HEK293 (cell line): ENCODE measurements around the gene KIF18B.

Source experiments
- CTCF ChIA-PET: fragments of 350-600 bp; formaldehyde crosslinking; extraction: SDS; loops from one replicate; lab custom pipeline; 2021; ENCODE audit warnings: antibody characterized with exemption; lab: Yijun Ruan, JAX
- POLR2A ChIA-PET: fragments of 300-600 bp; formaldehyde crosslinking; extraction: SDS; loops from one replicate; lab custom pipeline; 2020; ENCODE audit warnings: antibody characterized with exemption, inconsistent platforms; lab: Yijun Ruan, JAX
- H3K27ac ChIP-seq: fragments of 200-500 bp; sonication (Bioruptor generic); 2 replicates; pipeline ENCODE4 v1.5.1; 2014; ENCODE audit warnings: low read depth, low read length, control low read depth, inconsistent platforms; ENCODE audit errors: extremely low read depth
- H3K36me3 ChIP-seq, 2 experiments: fragments of 200-500 bp in 1 of 2; sonication (Bioruptor generic) in 1 of 2; 1 replicate in 1 of 2; 2 replicates in 1 of 2; pipeline ENCODE4 v1.5.1; 2014 to 2017; ENCODE audit warnings: inconsistent platforms in 2 of 2, low read length in 2 of 2; ENCODE audit not compliant: control insufficient read depth in 2 of 2, insufficient read depth in 1 of 2
- H3K4me1 ChIP-seq: fragments of 200-500 bp; sonication (Bioruptor generic); 2 replicates; pipeline ENCODE4 v1.5.1; 2014; ENCODE audit warnings: mild to moderate bottlenecking, low read length, inconsistent platforms; ENCODE audit not compliant: control insufficient read depth, insufficient read depth
- H3K4me3 ChIP-seq: 2 replicates; pipeline ENCODE4 v1.5.1; 2011; ENCODE audit warnings: low read depth, mild to moderate bottlenecking, control low read depth, low read length, moderate library complexity
- H3K9me3 ChIP-seq: fragments of 200-500 bp; sonication (Bioruptor generic); 2 replicates; pipeline ENCODE4 v1.5.1; 2014; ENCODE audit warnings: low read depth, low read length, inconsistent platforms; ENCODE audit not compliant: control insufficient read depth, insufficient read depth
- ATF2 ChIP-seq: fragments of 450-650 bp; formaldehyde crosslinking; IDR thresholded peaks from 2 replicates; pipeline ENCODE4 v1.5.1; 2016; ENCODE audit warnings: missing biosample characterization, missing genetic modification characterization, low read depth
- EGR2 ChIP-seq: fragments of 450-650 bp; formaldehyde crosslinking; IDR thresholded peaks from 2 replicates; pipeline ENCODE4 v1.5.1; 2016; ENCODE audit warnings: low read depth, missing biosample characterization, missing genetic modification characterization
- GLI2 ChIP-seq: fragments of 450-650 bp; formaldehyde crosslinking; IDR thresholded peaks from 2 replicates; pipeline ENCODE4; 2017; ENCODE audit warnings: missing biosample characterization, missing genetic modification characterization, low read depth, borderline replicate concordance
- KLF16 ChIP-seq: fragments of 450-650 bp; formaldehyde crosslinking; IDR thresholded peaks from 2 replicates; pipeline ENCODE4 v1.5.1; 2017; ENCODE audit warnings: missing biosample characterization, missing genetic modification characterization
- OVOL3 ChIP-seq: fragments of 450-650 bp; formaldehyde crosslinking; IDR thresholded peaks from 2 replicates; pipeline ENCODE4 v1.5.1; 2016; ENCODE audit warnings: missing biosample characterization, missing genetic modification characterization
- PRDM1 ChIP-seq: fragments of 450-650 bp; formaldehyde crosslinking; IDR thresholded peaks from 2 replicates; pipeline ENCODE4; 2016; ENCODE audit warnings: missing biosample characterization, missing genetic modification characterization
- RBAK ChIP-seq: fragments of 450-650 bp; formaldehyde crosslinking; IDR thresholded peaks from 2 replicates; pipeline ENCODE4 v1.5.1; 2016; ENCODE audit warnings: missing biosample characterization, missing genetic modification characterization
- REPIN1 ChIP-seq: fragments of 450-650 bp; formaldehyde crosslinking; IDR thresholded peaks from 2 replicates; pipeline ENCODE4 v1.5.1; 2017; ENCODE audit warnings: missing biosample characterization, missing genetic modification characterization, low read depth
- ZBTB44 ChIP-seq: fragments of 450-650 bp; IDR thresholded peaks from 2 replicates; pipeline ENCODE4 v1.5.1; 2018; ENCODE audit warnings: missing biosample characterization, mild to moderate bottlenecking, missing genetic modification characterization
- ZBTB7A ChIP-seq: fragments of 450-650 bp; formaldehyde crosslinking; IDR thresholded peaks from 2 replicates; pipeline ENCODE4 v1.5.1; 2016; ENCODE audit warnings: low read depth, missing biosample characterization, missing genetic modification characterization
- ZFHX2 ChIP-seq: fragments of 450-650 bp; formaldehyde crosslinking; conservative IDR thresholded peaks from 2 replicates; pipeline ENCODE4 v1.5.1; 2016; ENCODE audit warnings: missing biosample characterization, missing genetic modification characterization
- ZFP69B ChIP-seq: fragments of 450-650 bp; formaldehyde crosslinking; IDR thresholded peaks from 2 replicates; pipeline ENCODE4 v1.5.1; 2016; ENCODE audit warnings: missing biosample characterization, missing genetic modification characterization
- ZNF155 ChIP-seq: fragments of 450-650 bp; formaldehyde crosslinking; IDR thresholded peaks from 2 replicates; pipeline ENCODE4 v1.5.1; 2016; ENCODE audit warnings: missing biosample characterization, missing genetic modification characterization
- ZNF202 ChIP-seq: fragments of 450-650 bp; formaldehyde crosslinking; IDR thresholded peaks from 2 replicates; pipeline ENCODE4 v1.5.1; 2016; ENCODE audit warnings: missing biosample characterization, missing genetic modification characterization, borderline replicate concordance
- ZNF354C ChIP-seq: fragments of 450-650 bp; formaldehyde crosslinking; IDR thresholded peaks from 2 replicates; pipeline ENCODE4 v1.5.1; 2016; ENCODE audit warnings: missing biosample characterization, missing genetic modification characterization, low read depth, borderline replicate concordance
- ZNF530 ChIP-seq: fragments of 450-650 bp; formaldehyde crosslinking; IDR thresholded peaks from 2 replicates; pipeline ENCODE4 v1.5.1; 2016; ENCODE audit warnings: low read depth, missing biosample characterization, missing genetic modification characterization
- ZNF623 ChIP-seq: fragments of 450-650 bp; formaldehyde crosslinking; IDR thresholded peaks from 2 replicates; pipeline ENCODE4 v1.5.1; 2016; ENCODE audit warnings: missing biosample characterization, missing genetic modification characterization
- ZNF645 ChIP-seq: fragments of 450-650 bp; formaldehyde crosslinking; IDR thresholded peaks from 2 replicates; pipeline ENCODE4; 2016; ENCODE audit warnings: missing biosample characterization, missing genetic modification characterization

KIF18B gene

GRCh38 chr17:44960691-44961090 lies 13.1 kb upstream of the KIF18B start (continued):
- TF ChIP-seq ATF2 (tag by site-specific recombination) (no peak), GLI2 (tag by site-specific recombination) (no peak), ZNF623 (no peak), ZNF155 (tag by site-specific recombination) (no peak), ZBTB44 (tag by site-specific recombination) (no peak), ZNF530 (tag by site-specific recombination) (no peak), ZBTB7A (tag by site-specific recombination) (no peak), KLF16 (no peak), ZNF202 (no peak), RBAK (no peak), REPIN1 (no peak), ZNF645 (tag by site-specific recombination) (no peak), ZFP69B (tag by site-specific recombination) (no peak), ZNF354C (tag by site-specific recombination) (no peak), PRDM1 (tag by site-specific recombination) (no peak)

- no peak overlapping the region for H3K4me3 ChIP-seq
- TF ChIP-seq ZFHX2 (tag by site-specific recombination), result peak; percentile 97
- TF ChIP-seq EGR2 (tag by site-specific recombination), result peak; percentile 85
- TF ChIP-seq OVOL3 (tag by site-specific recombination), result no peak
- TF ChIP-seq, all 188 proteins: peak for 2
- Histone ChIP-seq H3K27ac (no peak overlapping the region), H3K36me3 (no peaks in the 10 kb centered on the region), H3K9me3 (no peaks in the 10 kb centered on the region), H3K4me1 (0 out of 2 replicates have a peak, but pooled peaks cover 3% of the 10 kb centered on the region)
- ChIA-PET CTCF (interaction anchor here (0.6 to 0.7 kb wide), 2 partner anchors 18 to 23 kb away, joined by 3 read pairs; no protein-coding TSS in a partner anchor), POLR2A (interaction anchor here (1.0 kb wide), 1 partner anchor 13 kb away, joined by 3 read pairs; no protein-coding TSS in a partner anchor)
These were observed 12.4 kb upstream of the KIF18B start for GRCh38 chr17:44959821-44960531.
